ENCODE data around the gene HLX.

- TF ChIP-seq CTCF (IDR thresholded peaks at IDR 0.05), result no peak
- no peak for TF ChIP-seq POLR2A (IDR thresholded peaks at IDR 0.05)
Observed at GRCh38 chr1:220887202-220887519, 7.9 kb downstream of the HLX start.
